Measurements from ENCODE around the gene CLASP1. TPM values are rescaled to one million over a fixed set of nuclear protein-coding genes. Genes with fewer than 3 reads are reported as not detected.
"Not testable (repeated sequence)": the region's sequence is repeated elsewhere in the genome, so short reads cannot be mapped to it uniquely, and the experiment has no call there.

The CLASP1 gene
- total and polyA plus RNA-seq, 2 experiments from 2014 or later, result 16.6 to 56.3 TPM

DNA sequence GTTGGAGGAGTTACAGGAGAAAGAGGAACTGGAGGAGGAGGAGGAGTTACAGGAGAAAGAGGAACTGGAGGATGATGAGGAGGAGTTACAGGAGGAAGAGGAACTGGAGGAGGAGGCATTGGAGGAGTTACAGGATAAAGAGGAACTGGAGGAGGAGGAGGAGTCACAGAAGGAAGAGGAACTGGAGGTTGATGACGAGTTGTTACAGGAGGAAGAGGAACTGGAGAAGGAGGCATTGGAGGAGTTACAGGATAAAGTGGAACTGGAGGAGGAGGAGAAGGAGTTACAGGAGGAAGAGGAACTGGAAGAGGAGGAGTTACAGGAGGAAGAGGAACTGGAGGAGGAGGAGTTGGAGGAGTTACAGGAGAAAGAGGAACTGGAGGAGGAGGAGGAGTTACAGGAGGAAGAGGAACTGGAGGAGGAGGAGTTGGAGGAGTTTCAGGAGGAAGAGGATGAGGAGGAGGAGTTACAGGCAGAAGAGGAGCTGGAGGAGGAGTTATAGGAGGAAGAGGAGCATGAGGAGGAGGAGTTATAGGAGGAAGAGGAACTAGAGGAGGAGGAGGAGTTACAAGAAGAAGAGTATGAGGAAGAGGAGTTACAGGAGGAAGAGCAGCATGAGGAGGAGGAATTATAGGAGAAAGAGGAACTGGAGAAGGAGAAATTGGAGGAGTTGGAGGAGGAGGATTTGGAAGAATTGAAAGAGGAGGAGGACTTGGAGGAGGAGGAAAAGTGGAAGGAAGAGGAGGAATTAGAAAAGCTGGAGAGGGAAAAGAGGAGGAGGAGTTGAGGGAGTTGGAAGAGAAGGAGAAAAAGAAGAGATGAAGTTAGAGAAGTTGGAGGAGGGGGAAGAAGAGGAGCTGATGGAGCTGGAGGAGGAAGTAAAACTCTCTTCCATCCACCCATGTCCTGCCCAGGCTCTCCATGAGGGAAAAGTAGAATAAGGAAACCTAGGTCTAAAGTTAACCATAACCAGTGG lies 37.2 kb downstream of the CLASP1 start:
- no peak overlapping the region for H2AFZ ChIP-seq
- H3K79me2 ChIP-seq (replicated peaks; ENCODE audit: insufficient read depth), result peaks cover 51% of the 10 kb centered on the region
- H4K20me1 ChIP-seq (replicated peaks; ENCODE audit: insufficient read depth), result peaks cover 15% of the 10 kb centered on the region
- Mint-ChIP-seq H3K27me3 (ENCODE audit: insufficient read depth, low read depth, poor library complexity) (no peaks in the 10 kb centered on the region), H3K36me3 (ENCODE audit: low read depth) (peaks cover 4% of the 10 kb centered on the region; the same call in 2 of the 3 replicates), H3K4me1 (no peaks in the 10 kb centered on the region), H3K27ac (no peak overlapping the region), H3K4me3 (no peak overlapping the region), H3K9me3 (no peaks in the 10 kb centered on the region)
- no peaks in the 10 kb centered on the region for H3K9me2 ChIP-seq (ENCODE audit: insufficient read depth)
- H3K27me3 ChIP-seq (ENCODE audit: insufficient read depth), result no peaks in the 10 kb centered on the region
- no peak for DNase-seq (ENCODE audit: low spot score)
- no peak overlapping the region for H3K27ac ChIP-seq (ENCODE audit: low read depth)
- H3K4me1 ChIP-seq (ENCODE audit: insufficient read depth), result no peaks in the 10 kb centered on the region
- TF ChIP-seq NANOG (IDR thresholded peaks at IDR 0.05; ENCODE audit: borderline replicate concordance) (no peak), CREB1 (CRISPR knock-in tag; IDR thresholded peaks at IDR 0.05; ENCODE audit: low read depth) (no peak), ZNF331 (CRISPR knock-in tag; IDR thresholded peaks at IDR 0.05; ENCODE audit: low read depth) (no peak), ZNF114 (CRISPR knock-in tag; IDR thresholded peaks at IDR 0.05) (no peak), EZH2phosphoT487 (IDR thresholded peaks at IDR 0.05; ENCODE audit: unreplicated experiment) (no peak), POLR2AphosphoS5 (IDR thresholded peaks at IDR 0.05; ENCODE audit: low read depth) (no peak), JUNB (IDR thresholded peaks at IDR 0.05; ENCODE audit: unreplicated experiment) (no peak)
- TF ChIP-seq, protein P1, sequence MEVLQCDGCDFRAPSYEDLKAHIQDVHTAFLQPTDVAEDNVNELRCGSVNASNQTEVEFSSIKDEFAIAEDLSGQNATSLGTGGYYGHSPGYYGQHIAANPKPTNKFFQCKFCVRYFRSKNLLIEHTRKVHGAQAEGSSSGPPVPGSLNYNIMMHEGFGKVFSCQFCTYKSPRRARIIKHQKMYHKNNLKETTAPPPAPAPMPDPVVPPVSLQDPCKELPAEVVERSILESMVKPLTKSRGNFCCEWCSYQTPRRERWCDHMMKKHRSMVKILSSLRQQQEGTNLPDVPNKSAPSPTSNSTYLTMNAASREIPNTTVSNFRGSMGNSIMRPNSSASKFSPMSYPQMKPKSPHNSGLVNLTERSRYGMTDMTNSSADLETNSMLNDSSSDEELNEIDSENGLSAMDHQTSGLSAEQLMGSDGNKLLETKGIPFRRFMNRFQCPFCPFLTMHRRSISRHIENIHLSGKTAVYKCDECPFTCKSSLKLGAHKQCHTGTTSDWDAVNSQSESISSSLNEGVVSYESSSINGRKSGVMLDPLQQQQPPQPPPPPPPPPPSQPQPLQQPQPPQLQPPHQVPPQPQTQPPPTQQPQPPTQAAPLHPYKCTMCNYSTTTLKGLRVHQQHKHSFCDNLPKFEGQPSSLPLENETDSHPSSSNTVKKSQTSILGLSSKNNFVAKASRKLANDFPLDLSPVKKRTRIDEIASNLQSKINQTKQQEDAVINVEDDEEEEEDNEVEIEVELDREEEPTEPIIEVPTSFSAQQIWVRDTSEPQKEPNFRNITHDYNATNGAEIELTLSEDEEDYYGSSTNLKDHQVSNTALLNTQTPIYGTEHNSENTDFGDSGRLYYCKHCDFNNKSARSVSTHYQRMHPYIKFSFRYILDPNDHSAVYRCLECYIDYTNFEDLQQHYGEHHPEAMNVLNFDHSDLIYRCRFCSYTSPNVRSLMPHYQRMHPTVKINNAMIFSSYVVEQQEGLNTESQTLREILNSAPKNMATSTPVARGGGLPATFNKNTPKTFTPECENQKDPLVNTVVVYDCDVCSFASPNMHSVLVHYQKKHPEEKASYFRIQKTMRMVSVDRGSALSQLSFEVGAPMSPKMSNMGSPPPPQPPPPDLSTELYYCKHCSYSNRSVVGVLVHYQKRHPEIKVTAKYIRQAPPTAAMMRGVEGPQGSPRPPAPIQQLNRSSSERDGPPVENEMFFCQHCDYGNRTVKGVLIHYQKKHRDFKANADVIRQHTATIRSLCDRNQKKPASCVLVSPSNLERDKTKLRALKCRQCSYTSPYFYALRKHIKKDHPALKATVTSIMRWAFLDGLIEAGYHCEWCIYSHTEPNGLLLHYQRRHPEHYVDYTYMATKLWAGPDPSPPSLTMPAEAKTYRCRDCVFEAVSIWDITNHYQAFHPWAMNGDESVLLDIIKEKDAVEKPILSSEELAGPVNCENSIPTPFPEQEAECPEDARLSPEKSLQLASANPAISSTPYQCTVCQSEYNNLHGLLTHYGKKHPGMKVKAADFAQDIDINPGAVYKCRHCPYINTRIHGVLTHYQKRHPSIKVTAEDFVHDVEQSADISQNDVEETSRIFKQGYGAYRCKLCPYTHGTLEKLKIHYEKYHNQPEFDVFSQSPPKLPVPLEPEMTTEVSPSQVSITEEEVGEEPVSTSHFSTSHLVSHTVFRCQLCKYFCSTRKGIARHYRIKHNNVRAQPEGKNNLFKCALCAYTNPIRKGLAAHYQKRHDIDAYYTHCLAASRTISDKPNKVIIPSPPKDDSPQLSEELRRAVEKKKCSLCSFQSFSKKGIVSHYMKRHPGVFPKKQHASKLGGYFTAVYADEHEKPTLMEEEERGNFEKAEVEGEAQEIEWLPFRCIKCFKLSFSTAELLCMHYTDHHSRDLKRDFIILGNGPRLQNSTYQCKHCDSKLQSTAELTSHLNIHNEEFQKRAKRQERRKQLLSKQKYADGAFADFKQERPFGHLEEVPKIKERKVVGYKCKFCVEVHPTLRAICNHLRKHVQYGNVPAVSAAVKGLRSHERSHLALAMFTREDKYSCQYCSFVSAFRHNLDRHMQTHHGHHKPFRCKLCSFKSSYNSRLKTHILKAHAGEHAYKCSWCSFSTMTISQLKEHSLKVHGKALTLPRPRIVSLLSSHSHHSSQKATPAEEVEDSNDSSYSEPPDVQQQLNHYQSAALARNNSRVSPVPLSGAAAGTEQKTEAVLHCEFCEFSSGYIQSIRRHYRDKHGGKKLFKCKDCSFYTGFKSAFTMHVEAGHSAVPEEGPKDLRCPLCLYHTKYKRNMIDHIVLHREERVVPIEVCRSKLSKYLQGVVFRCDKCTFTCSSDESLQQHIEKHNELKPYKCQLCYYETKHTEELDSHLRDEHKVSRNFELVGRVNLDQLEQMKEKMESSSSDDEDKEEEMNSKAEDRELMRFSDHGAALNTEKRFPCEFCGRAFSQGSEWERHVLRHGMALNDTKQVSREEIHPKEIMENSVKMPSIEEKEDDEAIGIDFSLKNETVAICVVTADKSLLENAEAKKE (CRISPR knock-in tag; IDR thresholded peaks at IDR 0.05), result no peak
- ATAC-seq, result no peak
- H3K36me3 ChIP-seq (ENCODE audit: insufficient read depth), result no peaks in the 10 kb centered on the region; the same call in 1 of the 2 replicates
- H3F3A ChIP-seq (replicated peaks; ENCODE audit: low read depth), result no peaks in the 10 kb centered on the region
- H3K4me3 ChIP-seq, result no peak overlapping the region
- no peak overlapping the region for H3K4me2 ChIP-seq

- not testable (repeated sequence) for H3K27ac ChIP-seq (ENCODE audit: low read depth); H3K27me3 Mint-ChIP-seq (ENCODE audit: insufficient read depth, low read depth, poor library complexity)
Measured at GRCh38 chr2:121611048-121611649, 38.1 kb downstream of the CLASP1 start.

DNA sequence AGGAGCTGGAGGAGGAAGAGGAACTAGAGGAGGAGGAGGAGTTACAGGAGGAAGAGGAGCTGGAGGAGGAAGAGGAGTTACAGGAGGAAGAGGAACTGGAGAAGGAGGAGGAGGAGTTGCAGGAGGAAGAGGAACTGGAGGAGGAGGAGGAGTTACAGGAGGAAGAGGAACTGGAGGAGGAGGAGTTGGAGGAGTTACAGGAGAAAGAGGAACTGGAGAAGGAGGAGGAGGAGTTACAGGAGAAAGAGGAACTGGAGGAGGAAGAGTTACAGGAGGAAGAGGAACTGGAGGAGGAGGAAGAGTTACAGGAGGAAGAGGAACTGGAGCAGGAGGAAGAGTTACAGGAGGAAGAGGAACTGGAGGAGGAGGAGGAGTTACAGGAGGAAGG lies 38.8 kb downstream of the CLASP1 start:
- Histone ChIP-seq H3K79me2 (replicated peaks; ENCODE audit: insufficient read depth) (peaks cover 57% of the 10 kb centered on the region), H4K20me1 (replicated peaks; ENCODE audit: insufficient read depth) (peaks cover 16% of the 10 kb centered on the region)
- not testable (repeated sequence) for H3K4me2 ChIP-seq; H3K9me2 ChIP-seq (ENCODE audit: insufficient read depth); H3K36me3 Mint-ChIP-seq (ENCODE audit: low read depth); H3K4me3 ChIP-seq; H3K4me3 Mint-ChIP-seq; H3K27ac ChIP-seq (ENCODE audit: low read depth); H3K9me3 Mint-ChIP-seq; H3K4me1 ChIP-seq (ENCODE audit: insufficient read depth); H2AFZ ChIP-seq; ATAC-seq; H3F3A ChIP-seq (replicated peaks; ENCODE audit: low read depth); H3K4me1 Mint-ChIP-seq; DNase-seq (ENCODE audit: low spot score); H3K27ac Mint-ChIP-seq; H3K27me3 ChIP-seq (ENCODE audit: insufficient read depth); H3K27me3 Mint-ChIP-seq (ENCODE audit: insufficient read depth, low read depth, poor library complexity); H3K36me3 ChIP-seq (ENCODE audit: insufficient read depth)

More at GRCh38 chr2:121611048-121611649, 38.1 kb downstream of the CLASP1 start:
- H3K27me3 ChIP-seq (ENCODE audit: insufficient read depth); H3K27ac Mint-ChIP-seq; H3K4me3 Mint-ChIP-seq; H3K4me1 ChIP-seq (ENCODE audit: insufficient read depth); H3K36me3 ChIP-seq (ENCODE audit: insufficient read depth); H3K9me3 Mint-ChIP-seq; H3K4me3 ChIP-seq; H2AFZ ChIP-seq; H3K36me3 Mint-ChIP-seq (ENCODE audit: low read depth); H3F3A ChIP-seq (replicated peaks; ENCODE audit: low read depth); DNase-seq (ENCODE audit: low spot score); H3K4me1 Mint-ChIP-seq; H3K9me2 ChIP-seq (ENCODE audit: insufficient read depth); H3K4me2 ChIP-seq; ATAC-seq: not testable (repeated sequence)
- Histone ChIP-seq H4K20me1 (replicated peaks; ENCODE audit: insufficient read depth) (peaks cover 17% of the 10 kb centered on the region), H3K79me2 (replicated peaks; ENCODE audit: insufficient read depth) (peaks cover 51% of the 10 kb centered on the region)
